Breast epithelium (tissue), 4 donors: ENCODE results near the gene IGF1. TPM values are rescaled to one million over a fixed set of nuclear protein-coding genes. Genes with fewer than 3 reads are reported as not detected.

Experiments used
- DNase-seq, 2 donors: peaks; one replicate each; pipeline ENCODE4 v3.0.0-alpha.2; 2019; ENCODE audit warnings: low spot score in 2 of 2
- H3K27ac ChIP-seq, 2 donors: fragments of 200-600 bp; sonication (generic) in 1 of 2; one replicate each; pipeline ENCODE4 v1.5.1; 2016 to 2019; ENCODE audit warnings: mild to moderate bottlenecking in 1 of 2
- H3K27me3 ChIP-seq, 2 donors: fragments of 200-600 bp; sonication (generic) in 1 of 2; one replicate each; pipeline versions ENCODE4 v1.5.1 to v1.6.0; 2017 to 2019; ENCODE audit warnings: control low read depth in 1 of 2, mild to moderate bottlenecking in 1 of 2
- H3K36me3 ChIP-seq: fragments of 200-600 bp; one replicate; pipeline ENCODE4 v1.5.1; 2019
- H3K4me1 ChIP-seq, 2 donors: fragments of 200-600 bp; sonication (generic); one replicate each; pipeline ENCODE4 v1.5.1; 2016 to 2019; ENCODE audit warnings: control low read depth in 1 of 2
- H3K4me3 ChIP-seq, 3 donors: fragments of 200-600 bp; sonication (generic); 1 replicate in 2 of 3; 2 replicates in 1 of 3; pipeline ENCODE4 v1.5.1; 2016 to 2019; ENCODE audit warnings: mild to moderate bottlenecking in 3 of 3, moderate library complexity in 2 of 3
- H3K9me3 ChIP-seq, 2 donors: fragments of 200-600 bp; sonication (generic) in 1 of 2; one replicate each; pipeline ENCODE4 v1.5.1; 2016 to 2019; ENCODE audit warnings: control low read depth in 1 of 2
- CTCF ChIP-seq, 3 donors: fragments of 450-650 bp; IDR thresholded peaks; one replicate each; pipeline ENCODE4 v1.5.1; 2016 to 2017; ENCODE audit warnings: antibody characterized with exemption in 3 of 3, mild to moderate bottlenecking in 3 of 3, moderate library complexity in 3 of 3
- POLR2A ChIP-seq: fragments of 450-650 bp; IDR thresholded peaks from one replicate; pipeline ENCODE4 v1.6.1; 2016; ENCODE audit warnings: antibody characterized with exemption, mild to moderate bottlenecking, moderate library complexity
- POLR2AphosphoS5 ChIP-seq, 3 donors: sonication (generic); formaldehyde crosslinking; IDR thresholded peaks; one replicate each; pipeline ENCODE4 v1.6.1; 2017; ENCODE audit warnings: antibody characterized with exemption in 3 of 3
- intact Hi-C: fragments of 100-400 bp; cut with DNase I; formaldehyde crosslinking; loops from one replicate; pipeline ENCODE4 v1.15.1; 2023; ENCODE audit warnings: low total_unique reads
- total RNA-seq, 3 donors: library from RNA; depleted of rRNA; stranded (reverse); fragments of >200 nt; gene quantifications; one replicate each; pipeline ENCODE4 v1.1.0, GENCODE V29; 2016

IGF1 gene
- total RNA-seq, 3 donors from 2014 or later = 56.6 to 108 (median 101) TPM

- Histone ChIP-seq H3K27ac (peak overlapping the region in 1 of 2 donors; percentile 22), H3K9me3 (no peaks in the 10 kb centered on the region), H3K4me3 (no peak overlapping the region), H3K4me1 (peaks cover 0 to 12% of the 10 kb centered on the region in 2 donors), H3K36me3 (no peaks in the 10 kb centered on the region), H3K27me3 (no peaks in the 10 kb centered on the region)
- intact Hi-C loops = loop anchor here (10.0 kb wide), 1 partner anchor 537 kb away; no protein-coding TSS in a partner anchor
- DNase-seq = no peak
- TF ChIP-seq POLR2AphosphoS5 (IDR thresholded peaks at IDR 0.05) = no peak
- TF ChIP-seq POLR2A = no peak
- no peak for TF ChIP-seq CTCF (IDR thresholded peaks at IDR 0.05)
Observed at GRCh38 chr12:102481705-102482425, 1.5 kb upstream of the IGF1 start.

- intact Hi-C loops = loop anchor here (10.0 kb wide), 1 partner anchor 535 kb away; no protein-coding TSS in a partner anchor
- H3K4me1 ChIP-seq = peaks cover 0 to 12% of the 10 kb centered on the region in 2 donors
- no peaks in the 10 kb centered on the region for H3K27me3 ChIP-seq
- no peak for TF ChIP-seq POLR2A
- TF ChIP-seq CTCF (IDR thresholded peaks at IDR 0.05) = no peak
- no peak for TF ChIP-seq POLR2AphosphoS5 (IDR thresholded peaks at IDR 0.05)
- no peak for DNase-seq
- H3K36me3 ChIP-seq = no peaks in the 10 kb centered on the region
- H3K27ac ChIP-seq = peak overlapping the region; percentile 28 to 61
- peak overlapping the region; percentile 40 to 60 (median 45) for H3K4me3 ChIP-seq
- no peaks in the 10 kb centered on the region for H3K9me3 ChIP-seq
Observed at GRCh38 chr12:102479939-102480338, 424 bp downstream of the IGF1 start.

- TF ChIP-seq POLR2A (no peak), POLR2AphosphoS5 (IDR thresholded peaks at IDR 0.05) (no peak), CTCF (IDR thresholded peaks at IDR 0.05) (no peak)
- no peak for DNase-seq
- no peaks in the 10 kb centered on the region for H3K9me3 ChIP-seq
- no peaks in the 10 kb centered on the region for H3K36me3 ChIP-seq
- H3K4me1 ChIP-seq = peaks cover 0 to 12% of the 10 kb centered on the region in 2 donors
- H3K4me3 ChIP-seq = peak overlapping the region; percentile 40 to 60 (median 45)
- intact Hi-C loops = no loop called here
- peak overlapping the region; percentile 61 to 81 for H3K27ac ChIP-seq
- no peaks in the 10 kb centered on the region for H3K27me3 ChIP-seq
Observed at GRCh38 chr12:102479099-102479885, 1.1 kb downstream of the IGF1 start.

GRCh38 chr12:102478405-102479098, 1.8 kb downstream of the IGF1 start:
- Histone ChIP-seq H3K27ac (peak overlapping the region; percentile 61 to 81), H3K4me3 (peak overlapping the region; percentile 40 to 60 (median 45)), H3K36me3 (no peaks in the 10 kb centered on the region), H3K27me3 (no peaks in the 10 kb centered on the region), H3K9me3 (no peaks in the 10 kb centered on the region), H3K4me1 (peaks cover 0 to 12% of the 10 kb centered on the region in 2 donors)
- TF ChIP-seq POLR2AphosphoS5 (IDR thresholded peaks at IDR 0.05) (no peak), POLR2A (no peak), CTCF (IDR thresholded peaks at IDR 0.05) (no peak)
- intact Hi-C loops = no loop called here
- no peak for DNase-seq
